GM18507 (cell line): ENCODE measurements around the gene SURF2.
"Not testable (repeated sequence)": the region's sequence is repeated elsewhere in the genome, so short reads cannot be mapped to it uniquely, and the experiment has no call there.

Experiments
- DNase-seq: peaks from one replicate; pipeline ENCODE4 v3.0.0; 2011; ENCODE audit warnings: low read depth; ENCODE audit not compliant: insufficient read length; ENCODE audit errors: extremely low spot score
- FAIRE-seq: peaks from 2 replicates; lab custom pipeline; 2011; peaks lifted over from hg19 to GRCh38; lab: Jason Lieb, UNC

The SURF2 gene

GRCh38 chr9:133356391-133357091, at the start of gene SURF2, which contains the start of gene SURF1:
Gene SURF2 (plus strand): TSS chr9:133356550. CDS start chr9:133356593, 43 bp downstream.
Gene SURF1 (minus strand): TSS chr9:133356487. CDS start chr9:133356453, 34 bp downstream.
- DNase-seq (peak; percentile 78), FAIRE-seq (peak; percentile 56)

- DNase-seq, result no peak
- no peak for FAIRE-seq
Measured at GRCh38 chr9:133307301-133307700, 49.0 kb upstream of the SURF2 start.

- FAIRE-seq (no peak), DNase-seq (no peak)
Measured at GRCh38 chr9:133309608-133310007, 46.7 kb upstream of the SURF2 start.

GRCh38 chr9:133315997-133316396, 40.4 kb upstream of the SURF2 start:
- no peak for DNase-seq
- FAIRE-seq, result no peak

- FAIRE-seq, DNase-seq: not testable (repeated sequence)
Measured at GRCh38 chr9:133317551-133317950, 38.8 kb upstream of the SURF2 start.

- FAIRE-seq, result no peak
Measured at GRCh38 chr9:133320421-133320881, 35.9 kb upstream of the SURF2 start.

GRCh38 chr9:133321411-133321935, 34.9 kb upstream of the SURF2 start:
- no peak for FAIRE-seq
- DNase-seq, result no peak

More at GRCh38 chr9:133320421-133320881, 35.9 kb upstream of the SURF2 start:
- no peak for DNase-seq

- DNase-seq, result no peak
- no peak for FAIRE-seq
Measured at GRCh38 chr9:133322701-133323100, 33.6 kb upstream of the SURF2 start.

GRCh38 chr9:133323211-133323610, 33.1 kb upstream of the SURF2 start:
- no peak for FAIRE-seq
- no peak for DNase-seq

- FAIRE-seq, result no peak
- DNase-seq, result no peak
Measured at GRCh38 chr9:133323991-133324703, 32.2 kb upstream of the SURF2 start.

GRCh38 chr9:133327021-133327420, 29.3 kb upstream of the SURF2 start:
- not testable (repeated sequence) for FAIRE-seq, DNase-seq

- DNase-seq (no peak), FAIRE-seq (no peak)
Measured at GRCh38 chr9:133327834-133328484, 28.4 kb upstream of the SURF2 start.

- DNase-seq, FAIRE-seq: not testable (repeated sequence)
Measured at GRCh38 chr9:133329306-133330156, 26.8 kb upstream of the SURF2 start.

GRCh38 chr9:133331221-133331620, 25.1 kb upstream of the SURF2 start:
- DNase-seq, result no peak
- no peak for FAIRE-seq

- DNase-seq (no peak), FAIRE-seq (no peak)
Measured at GRCh38 chr9:133331641-133332380, 24.5 kb upstream of the SURF2 start.

GRCh38 chr9:133332381-133332730, 24.0 kb upstream of the SURF2 start:
- no peak for FAIRE-seq

GRCh38 chr9:133333011-133333410, 23.3 kb upstream of the SURF2 start:
- FAIRE-seq (no peak), DNase-seq (no peak)

More at GRCh38 chr9:133332381-133332730, 24.0 kb upstream of the SURF2 start:
- DNase-seq, result no peak

GRCh38 chr9:133333566-133333965, 22.8 kb upstream of the SURF2 start:
- FAIRE-seq (no peak), DNase-seq (no peak)
